Neural cell (in vitro differentiated cells): ENCODE data around the gene KCNA2.

Source experiments
- EZH2 ChIP-seq: fragments of 200-600, 300-800 bp; shearing (Covaris generic), sonication (generic); IDR thresholded peaks from 2 replicates; pipeline ENCODE4 v1.6.1; 2014; ENCODE audit warnings: antibody characterized with exemption, low read length, borderline replicate concordance, mild to moderate bottlenecking; ENCODE audit not compliant: insufficient read depth, poor library complexity, severe bottlenecking
- MXI1 ChIP-seq: fragments of 450-650 bp; conservative IDR thresholded peaks from 2 replicates; pipeline ENCODE4 v1.6.1; 2014; ENCODE audit warnings: antibody characterized with exemption, mild to moderate bottlenecking; ENCODE audit not compliant: poor library complexity, severe bottlenecking
- POLR2AphosphoS5 ChIP-seq: IDR thresholded peaks from 2 replicates; pipeline ENCODE4 v1.6.1; 2012
- TF ChIP-seq, protein P1 (sequence below): fragments of 450-650 bp; IDR thresholded peaks from 2 replicates; pipeline ENCODE4 v1.5.1; 2014; ENCODE audit warnings: antibody characterized with exemption, mild to moderate bottlenecking, moderate library complexity; ENCODE audit not compliant: poor library complexity, severe bottlenecking
- TF ChIP-seq, protein P2 (sequence below): IDR thresholded peaks from 2 replicates; pipeline ENCODE4 v1.6.1; 2012; ENCODE audit warnings: borderline replicate concordance

DNA sequence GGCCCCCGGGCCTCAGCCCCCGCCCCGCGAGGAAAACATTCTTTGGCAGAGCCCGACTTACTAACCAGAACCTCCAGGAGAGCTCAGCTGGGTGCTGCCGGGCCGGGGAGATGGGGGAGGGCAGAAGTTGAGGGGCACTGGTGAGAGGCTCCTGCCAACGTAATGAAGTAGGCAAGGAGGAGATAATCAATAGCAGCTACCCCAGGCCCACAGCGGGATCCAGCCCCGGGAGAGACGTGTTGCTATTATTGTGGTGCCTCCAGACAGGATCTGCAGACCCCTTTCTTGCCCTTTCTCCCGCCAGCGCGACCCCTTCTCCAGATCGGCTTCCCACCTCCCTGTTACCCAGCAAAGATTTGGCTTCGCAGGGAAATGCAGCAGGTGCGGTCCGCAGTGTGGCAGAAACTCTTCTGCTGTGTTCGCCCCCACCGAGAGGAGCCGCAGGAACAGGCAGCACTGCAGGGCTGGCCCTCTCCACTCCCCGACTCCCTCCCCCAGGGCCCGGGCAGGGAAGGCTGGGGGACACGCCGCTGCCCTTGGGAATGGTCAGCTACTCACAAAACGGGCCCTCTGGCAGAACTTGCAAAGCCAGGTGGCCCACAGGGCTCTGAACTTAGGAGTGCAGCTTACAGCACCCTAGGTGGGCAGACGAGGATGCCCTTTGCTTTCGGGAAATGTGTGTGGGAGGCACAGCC, 1.5 kb upstream of the KCNA2 start:
- TF ChIP-seq POLR2AphosphoS5 (no peak), MXI1 (no peak), EZH2 (no peak)
- TF ChIP-seq, protein P1, sequence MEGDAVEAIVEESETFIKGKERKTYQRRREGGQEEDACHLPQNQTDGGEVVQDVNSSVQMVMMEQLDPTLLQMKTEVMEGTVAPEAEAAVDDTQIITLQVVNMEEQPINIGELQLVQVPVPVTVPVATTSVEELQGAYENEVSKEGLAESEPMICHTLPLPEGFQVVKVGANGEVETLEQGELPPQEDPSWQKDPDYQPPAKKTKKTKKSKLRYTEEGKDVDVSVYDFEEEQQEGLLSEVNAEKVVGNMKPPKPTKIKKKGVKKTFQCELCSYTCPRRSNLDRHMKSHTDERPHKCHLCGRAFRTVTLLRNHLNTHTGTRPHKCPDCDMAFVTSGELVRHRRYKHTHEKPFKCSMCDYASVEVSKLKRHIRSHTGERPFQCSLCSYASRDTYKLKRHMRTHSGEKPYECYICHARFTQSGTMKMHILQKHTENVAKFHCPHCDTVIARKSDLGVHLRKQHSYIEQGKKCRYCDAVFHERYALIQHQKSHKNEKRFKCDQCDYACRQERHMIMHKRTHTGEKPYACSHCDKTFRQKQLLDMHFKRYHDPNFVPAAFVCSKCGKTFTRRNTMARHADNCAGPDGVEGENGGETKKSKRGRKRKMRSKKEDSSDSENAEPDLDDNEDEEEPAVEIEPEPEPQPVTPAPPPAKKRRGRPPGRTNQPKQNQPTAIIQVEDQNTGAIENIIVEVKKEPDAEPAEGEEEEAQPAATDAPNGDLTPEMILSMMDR = no peak
- TF ChIP-seq, protein P2, sequence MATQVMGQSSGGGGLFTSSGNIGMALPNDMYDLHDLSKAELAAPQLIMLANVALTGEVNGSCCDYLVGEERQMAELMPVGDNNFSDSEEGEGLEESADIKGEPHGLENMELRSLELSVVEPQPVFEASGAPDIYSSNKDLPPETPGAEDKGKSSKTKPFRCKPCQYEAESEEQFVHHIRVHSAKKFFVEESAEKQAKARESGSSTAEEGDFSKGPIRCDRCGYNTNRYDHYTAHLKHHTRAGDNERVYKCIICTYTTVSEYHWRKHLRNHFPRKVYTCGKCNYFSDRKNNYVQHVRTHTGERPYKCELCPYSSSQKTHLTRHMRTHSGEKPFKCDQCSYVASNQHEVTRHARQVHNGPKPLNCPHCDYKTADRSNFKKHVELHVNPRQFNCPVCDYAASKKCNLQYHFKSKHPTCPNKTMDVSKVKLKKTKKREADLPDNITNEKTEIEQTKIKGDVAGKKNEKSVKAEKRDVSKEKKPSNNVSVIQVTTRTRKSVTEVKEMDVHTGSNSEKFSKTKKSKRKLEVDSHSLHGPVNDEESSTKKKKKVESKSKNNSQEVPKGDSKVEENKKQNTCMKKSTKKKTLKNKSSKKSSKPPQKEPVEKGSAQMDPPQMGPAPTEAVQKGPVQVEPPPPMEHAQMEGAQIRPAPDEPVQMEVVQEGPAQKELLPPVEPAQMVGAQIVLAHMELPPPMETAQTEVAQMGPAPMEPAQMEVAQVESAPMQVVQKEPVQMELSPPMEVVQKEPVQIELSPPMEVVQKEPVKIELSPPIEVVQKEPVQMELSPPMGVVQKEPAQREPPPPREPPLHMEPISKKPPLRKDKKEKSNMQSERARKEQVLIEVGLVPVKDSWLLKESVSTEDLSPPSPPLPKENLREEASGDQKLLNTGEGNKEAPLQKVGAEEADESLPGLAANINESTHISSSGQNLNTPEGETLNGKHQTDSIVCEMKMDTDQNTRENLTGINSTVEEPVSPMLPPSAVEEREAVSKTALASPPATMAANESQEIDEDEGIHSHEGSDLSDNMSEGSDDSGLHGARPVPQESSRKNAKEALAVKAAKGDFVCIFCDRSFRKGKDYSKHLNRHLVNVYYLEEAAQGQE = no peak
